Fibroblast of skin of left quadriceps (primary cell): ENCODE results near the gene AHRR.
"Not testable (repeated sequence)": the region's sequence is repeated elsewhere in the genome, so short reads cannot be mapped to it uniquely, and the experiment has no call there.

Source experiments
- DNase-seq, 2 experiments: peaks; one replicate each; pipeline ENCODE4 v3.0.0-alpha.2; 2013; ENCODE audit warnings: low read depth in 2 of 2

AHRR gene

DNA sequence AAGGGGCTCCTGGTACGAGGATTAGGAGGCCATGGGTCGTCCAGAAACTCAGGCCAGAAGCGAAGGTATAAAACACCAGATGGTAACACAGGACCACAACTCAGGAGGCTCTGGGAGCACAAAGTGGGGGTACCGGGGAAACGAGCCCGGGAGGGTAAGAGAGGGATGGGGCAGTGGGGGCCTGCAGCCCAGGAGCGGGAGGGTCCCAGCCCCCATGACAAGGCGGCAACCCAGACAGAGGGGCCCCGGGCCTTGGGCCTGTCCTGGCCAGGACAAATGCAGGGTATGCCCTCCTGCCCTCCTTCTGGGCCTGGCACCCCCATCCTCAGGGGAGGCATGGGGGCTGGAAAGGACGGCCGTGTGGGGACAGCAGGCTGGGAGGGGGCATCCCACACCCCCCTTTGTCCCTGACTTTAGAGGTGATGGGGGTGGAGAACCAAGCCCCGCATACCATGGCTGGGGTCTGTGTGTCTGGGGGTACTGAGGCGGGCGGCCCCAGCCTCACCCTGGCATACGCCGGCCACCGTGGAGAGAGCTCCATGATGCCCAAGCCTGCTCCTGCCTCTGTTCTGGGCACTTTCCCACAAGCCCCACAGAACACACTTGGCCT, 74.5 kb downstream of the AHRR start:
- no peak for DNase-seq

GRCh38 chr5:396531-396961, 75.0 kb downstream of the AHRR start:
- DNase-seq = no peak

DNA sequence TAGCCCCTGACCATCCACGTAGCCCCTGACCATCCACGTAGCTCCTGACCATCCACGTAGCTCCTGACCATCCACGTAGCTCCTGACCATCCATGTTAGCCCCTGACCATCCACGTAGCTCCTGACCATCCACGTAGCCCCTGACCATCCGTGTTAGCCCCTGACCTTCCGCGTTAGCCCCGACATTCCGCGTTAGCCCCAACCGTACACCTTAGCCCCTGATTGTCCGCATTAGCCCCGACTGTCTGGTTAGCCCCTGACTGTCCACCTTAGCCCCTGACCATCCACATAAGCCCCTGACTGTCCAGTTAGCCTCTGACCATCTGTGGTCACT, 76.6 kb downstream of the AHRR start:
- DNase-seq = not testable (repeated sequence)

- no peak for DNase-seq
Observed at GRCh38 chr5:398475-399295, 77.2 kb downstream of the AHRR start.

DNA sequence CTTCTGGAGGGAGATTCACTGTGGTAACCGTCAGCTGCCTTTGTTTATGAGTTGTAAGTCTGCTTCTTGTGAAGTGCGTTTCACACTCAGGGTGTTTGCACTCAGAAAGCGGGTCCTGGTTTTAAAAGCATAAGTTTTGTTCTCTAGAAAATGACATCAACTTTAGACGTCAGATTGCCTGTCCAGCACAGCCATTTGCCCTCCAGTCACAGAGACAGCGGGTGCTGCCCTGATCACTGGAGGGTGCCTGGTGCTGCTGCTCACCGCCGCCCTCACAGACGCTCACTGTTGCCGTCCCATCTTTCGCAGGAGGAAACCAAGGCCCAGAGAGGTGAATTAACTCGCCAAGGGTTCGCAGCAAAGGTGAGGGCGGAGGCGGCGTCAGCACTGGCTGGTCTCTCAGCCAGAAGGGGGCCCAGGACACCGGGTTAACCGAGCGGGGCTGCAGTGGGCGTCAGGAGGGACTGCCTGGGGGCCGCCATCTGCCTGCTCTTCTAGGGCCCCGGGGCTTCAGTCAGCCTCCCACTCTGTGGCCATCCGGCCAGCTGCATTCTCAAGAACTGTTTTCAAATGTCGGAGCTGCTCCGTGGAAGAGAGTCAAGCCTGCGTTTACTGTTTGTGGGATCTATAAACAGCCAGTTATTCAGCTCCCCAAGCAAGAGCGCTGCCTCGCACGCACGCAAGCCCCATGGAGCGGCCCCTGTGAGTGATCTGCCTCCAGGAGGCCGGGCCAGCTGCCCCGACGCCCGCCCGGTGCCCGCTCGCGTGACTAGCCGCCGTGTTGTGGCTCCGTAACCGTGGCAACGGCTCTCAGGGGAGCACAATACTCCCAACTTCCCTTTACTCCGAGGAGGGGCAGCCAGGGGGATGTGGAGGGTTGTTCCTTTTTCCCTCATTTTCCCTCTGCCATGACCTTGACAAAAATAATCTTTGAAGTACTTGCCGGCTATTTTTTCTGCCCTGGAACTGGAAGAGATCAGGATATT, 78.1 kb downstream of the AHRR start:
- DNase-seq = peak; percentile 94 to 95

DNA sequence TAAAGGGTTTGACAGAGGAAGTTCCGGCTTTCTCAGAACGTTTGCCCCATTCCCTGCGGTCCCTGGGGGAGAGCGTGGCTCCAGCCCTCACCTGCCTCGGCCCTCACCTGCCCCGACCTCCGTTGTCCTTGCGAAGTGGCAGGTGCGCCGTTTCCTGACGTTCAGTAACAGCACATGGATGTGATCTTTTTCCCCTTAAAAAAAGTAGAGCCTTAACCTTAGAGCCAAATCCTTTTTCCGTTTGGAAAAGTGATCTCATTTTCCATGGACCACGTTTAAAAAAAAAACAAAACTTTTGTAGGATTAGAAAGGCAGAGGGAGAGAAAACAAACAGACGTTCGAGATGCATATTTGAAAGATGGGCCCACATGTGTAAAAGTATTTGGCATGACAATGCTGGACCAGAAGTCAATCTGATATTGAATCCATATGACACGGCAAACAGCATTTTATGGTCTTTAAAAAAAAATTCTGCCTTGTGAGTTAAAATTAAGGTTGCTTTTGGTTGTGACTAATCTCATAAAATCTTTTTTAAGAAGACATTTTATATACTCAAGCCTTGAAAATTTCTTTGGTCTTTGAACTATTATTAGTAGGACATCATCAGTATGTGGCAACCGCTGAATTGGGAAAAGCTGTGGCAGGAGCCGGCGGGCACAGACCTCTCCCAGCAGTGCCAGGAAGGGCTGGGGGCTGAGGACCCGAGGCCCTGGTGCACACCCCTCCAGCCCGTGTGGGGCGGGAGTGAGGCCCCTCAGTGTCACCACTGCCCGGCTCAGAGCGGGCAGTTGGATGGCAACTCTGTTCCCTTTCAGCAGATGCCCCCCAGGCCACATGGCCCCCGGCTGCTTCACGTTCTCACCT, 79.0 kb downstream of the AHRR start:
- peak; percentile 96 to 97 for DNase-seq

- DNase-seq = no peak
Observed at GRCh38 chr5:401146-402034, 79.9 kb downstream of the AHRR start.

- not testable (repeated sequence) for DNase-seq
Observed at GRCh38 chr5:402219-402614, 80.7 kb downstream of the AHRR start.

DNA sequence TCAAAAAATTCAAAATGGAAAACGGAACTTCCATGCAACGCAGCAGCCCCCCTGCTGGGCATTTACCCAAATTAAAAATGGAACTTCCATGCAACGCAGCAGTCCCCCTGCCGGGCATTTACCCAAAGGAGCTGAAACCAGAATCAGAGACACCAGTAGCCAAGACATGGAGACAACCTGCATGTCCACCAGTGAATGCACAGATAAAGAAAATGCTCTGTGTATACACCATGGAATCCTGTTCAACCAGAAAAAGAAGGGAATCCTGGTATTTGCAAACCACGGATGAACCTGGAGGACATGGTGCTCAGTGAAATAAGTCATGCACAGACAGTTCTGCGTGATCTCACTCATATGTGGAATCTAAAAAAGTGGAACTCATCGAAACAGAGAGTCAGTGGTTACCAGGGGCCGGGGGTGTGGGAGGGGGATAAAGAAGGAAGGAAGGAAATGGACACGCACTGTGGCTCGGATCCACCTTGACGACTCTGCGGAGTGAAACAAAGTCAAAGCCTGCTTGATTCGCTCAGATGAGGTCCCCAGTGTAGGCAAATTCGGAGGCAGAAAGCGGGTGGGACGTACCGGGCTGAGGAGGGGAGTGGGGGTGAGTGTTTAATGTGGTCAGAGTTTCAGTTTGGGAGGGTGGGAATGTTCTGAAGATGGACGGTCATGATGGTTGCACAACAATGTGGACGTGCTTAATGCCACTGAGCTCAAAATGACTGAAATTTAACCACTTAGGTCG, 81.3 kb downstream of the AHRR start:
- DNase-seq = no peak

DNA sequence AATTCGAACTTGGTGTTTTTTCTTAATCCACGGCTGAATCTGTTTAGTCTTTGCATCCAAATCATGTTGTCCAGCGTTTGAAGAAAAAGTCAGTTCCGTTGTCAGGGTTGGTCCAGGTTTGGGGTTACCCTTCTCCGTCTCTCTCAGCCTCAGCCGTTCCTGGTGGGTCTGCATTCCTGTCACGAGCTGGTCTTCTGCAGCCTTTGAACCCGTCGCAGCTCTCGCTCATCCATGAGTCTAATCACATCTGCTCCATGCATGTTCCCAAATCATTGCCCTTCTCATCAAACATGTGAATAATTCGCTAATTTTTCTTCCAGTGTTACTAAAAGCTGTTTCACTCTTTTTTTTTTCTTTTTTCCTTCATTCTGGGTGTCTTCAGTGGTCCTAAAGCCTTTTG, 82.5 kb downstream of the AHRR start:
- DNase-seq = no peak

- DNase-seq = no peak
Observed at GRCh38 chr5:404666-405241, 83.2 kb downstream of the AHRR start.

GRCh38 chr5:405421-405820, 83.9 kb downstream of the AHRR start:
- DNase-seq = no peak

- DNase-seq = no peak
Observed at GRCh38 chr5:406041-406440, 84.5 kb downstream of the AHRR start.

DNA sequence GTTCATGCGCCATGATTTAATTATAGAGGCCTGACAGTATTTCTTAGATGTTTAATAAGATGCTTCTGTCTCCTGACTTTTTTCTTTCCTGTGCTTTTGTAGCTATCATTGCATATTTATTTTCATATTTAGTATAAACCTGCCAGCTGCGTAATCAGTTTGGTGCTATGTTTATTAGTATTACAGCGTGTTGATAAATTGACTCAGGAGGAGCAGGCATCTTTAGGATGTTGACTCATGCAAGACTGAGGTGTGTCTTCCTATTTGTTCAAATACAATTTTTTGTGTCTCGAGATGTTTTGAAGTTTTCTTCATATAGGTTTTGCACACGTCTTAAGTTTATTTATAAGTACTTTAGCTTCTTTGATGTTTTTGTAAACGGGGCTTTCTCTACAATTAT, 85.5 kb downstream of the AHRR start:
- DNase-seq = no peak

DNA sequence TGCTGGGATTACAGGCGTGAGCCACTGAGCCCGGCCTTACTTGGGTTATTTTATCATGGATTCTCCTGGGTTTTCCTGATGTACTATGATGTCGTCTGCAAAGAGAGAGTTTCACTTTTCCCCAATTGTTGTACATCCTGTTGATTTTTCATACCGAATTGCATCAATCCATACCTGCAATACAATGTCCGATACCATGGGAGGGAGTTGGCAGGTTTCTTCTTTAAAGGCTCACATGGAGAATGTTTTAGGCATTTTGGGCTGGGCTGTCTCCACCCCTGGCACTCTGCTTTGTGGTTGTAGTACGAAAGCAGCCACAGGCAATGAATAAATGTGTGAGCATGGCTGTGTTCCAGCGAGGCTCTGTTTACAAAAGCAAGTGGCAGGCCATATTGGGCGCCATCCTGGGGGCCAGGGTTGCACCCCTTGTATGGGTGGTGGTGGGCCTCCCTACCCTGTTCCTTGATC, 86.3 kb downstream of the AHRR start:
- DNase-seq = no peak

DNA sequence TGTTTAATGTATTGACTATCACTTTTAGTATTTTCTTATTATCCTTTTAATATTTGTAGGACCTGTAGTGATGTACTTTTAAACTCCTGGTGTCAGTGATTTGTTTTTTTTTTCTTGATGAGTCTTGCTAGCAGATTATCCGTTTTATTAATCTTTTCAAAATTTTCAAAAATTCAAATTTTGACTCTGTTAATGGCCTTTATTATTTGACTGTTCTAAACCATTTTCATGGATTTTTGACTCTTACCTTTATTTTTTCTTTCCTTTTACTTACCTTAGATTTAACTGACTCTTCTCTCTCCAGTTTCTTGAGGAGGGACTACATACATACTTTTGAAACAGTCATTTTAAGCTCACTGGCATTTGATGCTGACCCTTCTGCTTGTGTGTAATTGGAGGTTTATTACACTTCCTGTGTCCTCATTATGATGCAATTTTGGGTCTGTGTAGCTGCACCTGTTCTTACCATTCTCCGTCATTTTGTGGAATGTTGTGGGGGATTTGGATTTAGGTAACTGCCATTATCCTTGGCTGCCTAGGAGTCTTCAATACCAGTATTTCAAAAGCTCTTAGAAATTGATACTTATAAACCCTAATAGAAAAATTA, 89.5 kb downstream of the AHRR start:
- no peak for DNase-seq

DNA sequence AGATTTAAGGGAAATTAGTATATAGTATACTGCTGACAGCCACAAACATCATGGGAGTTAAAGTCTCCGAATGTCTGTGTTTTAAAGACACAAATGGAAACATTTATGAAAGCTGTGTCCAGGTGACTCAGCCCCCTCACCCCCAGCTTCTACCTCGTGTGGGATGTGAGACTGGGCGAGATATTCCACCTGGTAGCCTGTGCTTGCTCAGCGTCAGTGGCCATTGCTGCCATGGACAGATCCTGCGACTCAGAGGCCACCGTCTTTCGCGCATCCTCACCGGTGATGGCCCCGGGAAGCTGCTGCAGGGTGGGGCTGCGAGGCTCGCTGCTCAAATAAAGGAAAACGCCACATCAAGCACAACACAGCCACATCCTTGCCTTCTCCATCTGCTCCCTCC, 90.2 kb downstream of the AHRR start:
- no peak for DNase-seq

DNA sequence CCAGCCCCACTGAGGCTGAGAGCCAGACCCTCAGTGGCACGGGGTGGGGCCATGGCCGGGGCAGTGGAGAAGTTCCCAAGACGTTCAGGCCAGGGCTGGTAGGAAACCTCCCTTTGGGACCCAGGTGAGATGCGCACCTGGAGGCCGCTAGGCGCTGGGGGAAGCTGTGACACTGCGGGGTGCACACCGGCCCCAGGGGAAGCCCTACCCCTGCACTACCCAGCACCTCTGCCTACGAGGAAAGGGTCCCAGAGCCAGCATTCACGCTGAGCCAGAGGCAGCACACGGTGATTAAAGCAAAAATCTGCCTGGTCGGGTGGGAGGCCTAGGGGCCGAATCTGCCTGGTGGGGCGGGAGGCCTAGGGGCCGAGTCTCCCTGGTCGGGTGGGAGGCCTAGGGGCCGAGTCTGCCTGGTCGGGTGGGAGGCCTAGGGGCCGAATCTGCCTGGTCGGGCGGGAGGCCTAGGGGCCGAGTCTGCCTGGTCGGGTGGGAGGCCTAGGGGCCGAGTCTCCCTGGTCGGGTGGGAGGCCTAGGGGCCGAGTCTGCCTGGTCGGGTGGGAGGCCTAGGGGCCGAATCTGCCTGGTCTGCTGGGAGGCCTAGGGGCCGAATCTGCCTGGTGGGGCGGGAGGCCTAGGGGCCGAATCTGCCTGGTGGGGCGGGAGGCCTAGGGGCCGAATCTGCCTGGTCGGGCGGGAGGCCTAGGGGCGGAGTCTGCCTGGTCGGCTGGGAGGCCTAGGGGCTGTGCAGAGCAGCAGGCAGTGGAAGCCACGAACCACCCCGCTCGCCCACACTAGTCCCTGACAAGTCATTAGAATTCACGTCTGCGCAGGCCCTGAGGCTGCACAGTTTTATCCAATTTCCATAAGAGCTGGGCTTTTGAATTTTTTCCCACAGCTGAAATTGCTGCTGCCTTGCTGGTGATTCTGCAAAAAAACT, 93.7 kb downstream of the AHRR start:
- not testable (repeated sequence) for DNase-seq
